C4-2B (cell line): ENCODE data around the gene NELL1.

Experiments used
- H3K27ac ChIP-seq: fragments of 450-650 bp; 2 replicates; pipeline ENCODE4 v1.5.1; 2017
- ZFX ChIP-seq: fragments of 450-650 bp; IDR thresholded peaks from 2 replicates; pipeline ENCODE4 v1.6.1; 2017
- TF ChIP-seq, protein P1 (sequence below): fragments of 450-650 bp; conservative IDR thresholded peaks from 2 replicates; pipeline ENCODE4 v1.5.1; 2017; ENCODE audit warnings: mild to moderate bottlenecking

Gene NELL1

DNA sequence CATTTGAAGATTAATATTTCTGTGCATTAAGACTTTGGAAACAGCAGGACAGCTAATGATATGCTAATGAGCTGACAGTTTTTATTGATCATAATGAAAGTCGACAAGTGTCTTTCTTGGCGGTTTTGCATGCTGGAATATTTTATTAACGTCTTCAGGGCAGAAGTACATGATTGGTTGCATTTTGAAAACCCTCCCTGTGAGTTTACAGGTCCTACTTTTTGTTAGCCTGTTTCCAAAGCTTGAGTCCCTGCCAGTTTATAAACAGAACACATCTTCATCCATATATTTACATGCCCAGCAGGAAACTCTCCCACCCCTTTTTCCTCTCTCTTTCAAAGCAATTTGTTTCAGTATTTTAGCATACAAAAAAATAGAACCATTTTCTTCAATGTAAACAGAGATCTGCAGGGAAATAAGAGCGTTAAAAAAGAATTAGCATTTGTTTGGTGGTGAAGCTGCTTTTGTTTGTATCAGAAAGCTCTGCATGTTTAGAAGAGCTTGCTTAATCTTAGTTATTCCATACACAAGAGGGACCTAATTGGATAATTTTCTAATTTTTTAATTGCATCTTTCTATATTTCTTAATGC is 243.6 kb downstream of the NELL1 start:
- TF ChIP-seq, protein P1, sequence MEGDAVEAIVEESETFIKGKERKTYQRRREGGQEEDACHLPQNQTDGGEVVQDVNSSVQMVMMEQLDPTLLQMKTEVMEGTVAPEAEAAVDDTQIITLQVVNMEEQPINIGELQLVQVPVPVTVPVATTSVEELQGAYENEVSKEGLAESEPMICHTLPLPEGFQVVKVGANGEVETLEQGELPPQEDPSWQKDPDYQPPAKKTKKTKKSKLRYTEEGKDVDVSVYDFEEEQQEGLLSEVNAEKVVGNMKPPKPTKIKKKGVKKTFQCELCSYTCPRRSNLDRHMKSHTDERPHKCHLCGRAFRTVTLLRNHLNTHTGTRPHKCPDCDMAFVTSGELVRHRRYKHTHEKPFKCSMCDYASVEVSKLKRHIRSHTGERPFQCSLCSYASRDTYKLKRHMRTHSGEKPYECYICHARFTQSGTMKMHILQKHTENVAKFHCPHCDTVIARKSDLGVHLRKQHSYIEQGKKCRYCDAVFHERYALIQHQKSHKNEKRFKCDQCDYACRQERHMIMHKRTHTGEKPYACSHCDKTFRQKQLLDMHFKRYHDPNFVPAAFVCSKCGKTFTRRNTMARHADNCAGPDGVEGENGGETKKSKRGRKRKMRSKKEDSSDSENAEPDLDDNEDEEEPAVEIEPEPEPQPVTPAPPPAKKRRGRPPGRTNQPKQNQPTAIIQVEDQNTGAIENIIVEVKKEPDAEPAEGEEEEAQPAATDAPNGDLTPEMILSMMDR = no peak
- no peak for TF ChIP-seq ZFX
- H3K27ac ChIP-seq = no peak overlapping the region

DNA sequence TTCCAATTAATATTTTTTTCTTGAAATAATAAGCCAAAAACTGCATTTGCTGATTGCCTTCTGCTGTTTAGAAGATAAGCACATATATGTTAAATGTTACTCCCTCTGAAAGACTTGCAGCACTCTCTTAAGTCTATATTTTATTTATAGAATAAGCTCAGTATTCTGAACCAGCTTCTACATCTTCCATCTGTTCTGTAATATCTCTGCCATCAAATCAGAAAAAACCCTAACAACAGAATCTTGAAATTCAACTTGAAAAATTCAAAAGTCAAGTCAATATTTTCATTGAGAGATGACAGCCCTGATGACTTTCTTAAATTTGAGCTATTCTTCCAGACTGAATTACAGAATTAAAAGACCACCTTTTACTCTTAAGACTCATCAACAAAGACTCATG is 247.9 kb downstream of the NELL1 start:
- TF ChIP-seq ZFX = no peak
- TF ChIP-seq, protein P1 = no peak

DNA sequence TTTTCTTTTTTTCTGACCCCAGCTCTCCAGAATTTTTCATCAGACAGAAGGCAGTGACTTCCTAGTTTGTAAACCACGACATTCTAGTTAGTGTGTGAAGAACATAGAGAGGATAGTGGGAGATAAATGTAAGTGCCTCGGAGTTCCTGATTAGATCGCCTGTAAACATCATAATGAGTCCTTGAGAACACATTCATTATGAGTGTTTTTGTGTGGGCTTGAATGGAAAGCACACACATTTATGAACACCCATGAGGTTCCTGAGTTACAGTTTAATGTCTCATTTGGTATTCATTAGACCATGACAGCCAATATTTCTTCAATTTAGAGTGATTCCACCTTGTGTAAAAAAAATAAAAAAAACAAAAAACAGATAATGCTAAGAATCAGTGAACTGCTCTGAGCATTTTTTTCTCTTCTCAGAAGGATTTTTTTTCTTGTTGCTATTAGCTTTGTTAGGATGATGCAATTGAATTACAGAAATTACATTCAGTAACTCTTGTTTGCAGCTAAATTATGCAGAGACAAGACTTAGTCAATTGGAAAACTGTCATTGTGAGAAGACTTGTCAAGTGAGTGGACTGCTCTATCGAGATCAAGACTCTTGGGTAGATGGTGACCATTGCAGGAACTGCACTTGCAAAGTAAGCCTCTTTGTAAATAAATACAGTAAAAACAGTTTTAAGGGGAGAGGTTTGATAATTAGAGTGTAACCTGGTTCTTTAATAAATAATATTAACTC is 257.6 kb downstream of the NELL1 start:
- TF ChIP-seq ZFX = no peak
- TF ChIP-seq, protein P1 = no peak
- H3K27ac ChIP-seq = no peak overlapping the region

More for the DNA sequence above, 247.9 kb downstream of the NELL1 start:
- no peak overlapping the region for H3K27ac ChIP-seq

DNA sequence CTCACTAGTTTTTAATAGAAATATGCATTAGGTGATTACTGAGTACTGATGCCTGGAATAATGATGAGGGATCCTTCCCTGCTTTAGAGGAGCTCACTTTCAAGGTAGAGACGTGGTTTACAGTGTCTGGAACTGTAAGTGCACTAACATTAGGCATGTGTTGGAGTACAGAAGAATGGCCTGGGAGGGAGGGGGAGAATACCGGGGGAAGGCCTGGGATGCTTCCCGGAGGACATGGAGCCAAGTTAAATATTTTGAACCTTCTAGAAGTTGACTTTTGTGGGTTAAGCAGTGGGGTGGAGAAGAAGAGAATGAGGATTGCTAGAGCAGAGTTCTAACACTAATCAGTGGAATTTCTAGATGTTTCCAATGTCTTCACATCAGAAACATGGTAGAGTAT is 261.6 kb downstream of the NELL1 start:
- no peak overlapping the region for H3K27ac ChIP-seq
- TF ChIP-seq ZFX = no peak
- TF ChIP-seq, protein P1 = no peak

DNA sequence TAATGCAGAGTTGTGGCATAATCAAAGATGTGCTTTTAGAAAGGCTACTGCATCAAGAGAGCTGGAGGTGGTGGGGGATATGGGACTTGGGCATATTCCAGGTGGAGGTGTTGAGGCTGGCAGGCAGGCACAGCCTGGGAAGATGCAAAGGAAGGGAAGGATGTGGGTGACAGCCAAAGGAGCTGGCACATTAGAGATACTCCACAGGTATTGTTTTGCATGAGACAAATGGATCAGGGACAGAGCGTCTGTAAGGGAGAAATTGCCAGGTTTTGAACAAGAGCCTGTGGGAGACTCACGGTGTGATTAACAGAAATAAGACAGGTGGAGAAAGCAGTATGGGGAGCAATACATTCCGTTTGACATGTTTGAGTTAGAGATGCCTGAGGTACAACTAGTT is 263.7 kb downstream of the NELL1 start:
- TF ChIP-seq, protein P1 = no peak
- no peak for TF ChIP-seq ZFX
- no peak overlapping the region for H3K27ac ChIP-seq

DNA sequence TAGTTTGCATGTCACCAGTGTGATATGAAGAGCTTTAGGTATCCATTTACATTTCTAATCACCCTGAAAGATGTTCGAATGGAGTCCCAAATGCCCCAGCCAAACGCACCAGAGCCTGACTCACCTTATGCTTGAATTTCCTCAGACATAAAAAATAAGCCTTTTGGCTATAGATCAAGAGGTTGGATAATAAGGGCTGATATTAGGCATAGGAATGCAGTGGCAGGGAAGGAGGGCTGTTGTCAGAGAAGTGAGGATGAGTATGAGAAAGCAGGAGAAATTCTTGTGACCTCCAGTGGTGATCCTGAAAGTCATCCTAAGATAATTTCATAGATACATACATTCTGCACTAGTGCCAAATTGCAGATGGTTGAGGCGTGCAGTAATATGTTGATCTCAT is 264.6 kb downstream of the NELL1 start:
- TF ChIP-seq, protein P1 = no peak
- TF ChIP-seq ZFX = no peak

DNA sequence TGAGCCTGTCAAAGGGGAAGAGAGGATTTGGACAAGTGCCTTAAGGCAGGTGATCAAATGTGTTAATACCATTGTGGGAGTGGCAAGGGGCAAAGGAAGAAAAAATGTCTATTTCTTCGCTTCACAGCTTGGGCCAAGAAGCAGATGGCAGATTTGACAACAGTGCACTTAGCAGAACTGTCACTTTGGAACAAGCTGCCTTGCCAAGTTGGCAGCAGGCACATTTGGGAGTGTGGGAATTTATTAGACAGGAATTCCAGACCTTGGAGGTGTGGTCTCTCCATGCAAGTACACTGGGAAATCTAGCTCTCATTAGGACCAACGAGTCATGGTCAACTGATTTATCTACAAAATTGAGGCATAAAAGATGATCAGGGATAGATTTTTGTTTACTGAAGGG is 265.1 kb downstream of the NELL1 start:
- no peak overlapping the region for H3K27ac ChIP-seq
- TF ChIP-seq, protein P1 = no peak
- no peak for TF ChIP-seq ZFX

More for the DNA sequence above, 264.6 kb downstream of the NELL1 start:
- H3K27ac ChIP-seq = no peak overlapping the region
